Heart left ventricle (tissue), 13 donors: ENCODE results near the gene OVCH1.

Experiments used
- CTCF ChIP-seq, 12 donors: fragments of 200-600 bp; sonication (generic) in 4 of 12; IDR thresholded peaks; one replicate each; pipeline versions ENCODE4 v1.5.0 to v1.8.0; 2018 to 2022; ENCODE audit warnings: antibody characterized with exemption in 12 of 12, mild to moderate bottlenecking in 5 of 12
- POLR2A ChIP-seq, 2 donors: fragments of 450-650 bp; IDR thresholded peaks; one replicate each; pipeline ENCODE4 v1.6.1; 2017; ENCODE audit warnings: antibody characterized with exemption in 2 of 2, mild to moderate bottlenecking in 2 of 2, moderate library complexity in 2 of 2
- donor health status: ischemic (EF 13 %, LVEDD 7.1; RV severe dilation, severe dysfunction).
- donor health status: DM: no; HTN: yes; CAD: no.
- donor health status: DM: no; HTN: no; CAD: no.
- donor health status: ischemic (EF 25% LVEDD 6.9; RV normal size, moderate dysfunction).
- donor health status: ischemic (EF 25% LVEDD 5.7; RV mildly dilated, moderate dysfunction).
- donor health status: ischemic (EF 35%, LVEDD 5.7; RV mildly dilated, moderate dysfunction).
- donor health status: nonischemic (EF 11% LVEDD 7.7; RV severe dilation, severe dysfunction).
- donor health status: DM: yes; HTN: yes; CAD: no.
- donor health status: PGD.
- donor health status: ischemic (EF 29% LVEDD 5.4; RV normal size, mild dysfunction).
- donor health status: nonischemic (EF 23%, LVEDD 6.1; RV moderate dilation, normal function).

- TF ChIP-seq CTCF (IDR thresholded peaks at IDR 0.05), result no peak
- TF ChIP-seq POLR2A (IDR thresholded peaks at IDR 0.05), result no peak
Observed at GRCh38 chr12:29518407-29518806, 20.9 kb upstream of the OVCH1 start.
